Type B pancreatic cell (in vitro differentiated cells): ENCODE measurements around the gene SPAG9. TPM values are rescaled to one million over a fixed set of nuclear protein-coding genes. Genes with fewer than 3 reads are reported as not detected.

Source experiments
- DNase-seq: peaks from one replicate; pipeline ENCODE4 v3.0.0; 2021; ENCODE audit warnings: mixed read lengths; ENCODE audit not compliant: unreplicated experiment; ENCODE audit errors: extremely low spot score
- H3K27ac Mint-ChIP-seq: 2 replicates; pipeline ENCODE4 v1.8.0; 2021; ENCODE audit warnings: mild to moderate bottlenecking, mixed read lengths
- H3K27me3 Mint-ChIP-seq: 2 replicates; pipeline ENCODE4 v1.8.0; 2021; ENCODE audit warnings: mixed read lengths
- H3K36me3 Mint-ChIP-seq: 2 replicates; pipeline ENCODE4 v1.8.0; 2021; ENCODE audit warnings: mixed read lengths
- H3K4me1 Mint-ChIP-seq: one replicate; pipeline ENCODE4 v1.8.0; 2021; ENCODE audit warnings: mixed read lengths; ENCODE audit not compliant: unreplicated experiment
- H3K4me3 Mint-ChIP-seq: 2 replicates; pipeline ENCODE4 v1.8.0; 2021; ENCODE audit warnings: mild to moderate bottlenecking, mixed read lengths
- H3K9me3 Mint-ChIP-seq: 2 replicates; pipeline ENCODE4 v1.8.0; 2021; ENCODE audit warnings: mixed read lengths
- total RNA-seq: library from RNA; stranded (reverse); gene quantifications from 2 replicates; pipeline ENCODE4 v1.2.1, GENCODE V29; 2021; ENCODE audit warnings: low replicate concordance
- TF ChIP-seq, protein P1 (sequence below): fragments of 200-600 bp; sonication (generic); conservative IDR thresholded peaks from 2 replicates; pipeline ENCODE4 v1.5.0; 2021; ENCODE audit warnings: antibody characterized with exemption, mild to moderate bottlenecking

SPAG9 gene
- total RNA-seq, 1 donor from 2014 or later, result 82.9 TPM

DNA sequence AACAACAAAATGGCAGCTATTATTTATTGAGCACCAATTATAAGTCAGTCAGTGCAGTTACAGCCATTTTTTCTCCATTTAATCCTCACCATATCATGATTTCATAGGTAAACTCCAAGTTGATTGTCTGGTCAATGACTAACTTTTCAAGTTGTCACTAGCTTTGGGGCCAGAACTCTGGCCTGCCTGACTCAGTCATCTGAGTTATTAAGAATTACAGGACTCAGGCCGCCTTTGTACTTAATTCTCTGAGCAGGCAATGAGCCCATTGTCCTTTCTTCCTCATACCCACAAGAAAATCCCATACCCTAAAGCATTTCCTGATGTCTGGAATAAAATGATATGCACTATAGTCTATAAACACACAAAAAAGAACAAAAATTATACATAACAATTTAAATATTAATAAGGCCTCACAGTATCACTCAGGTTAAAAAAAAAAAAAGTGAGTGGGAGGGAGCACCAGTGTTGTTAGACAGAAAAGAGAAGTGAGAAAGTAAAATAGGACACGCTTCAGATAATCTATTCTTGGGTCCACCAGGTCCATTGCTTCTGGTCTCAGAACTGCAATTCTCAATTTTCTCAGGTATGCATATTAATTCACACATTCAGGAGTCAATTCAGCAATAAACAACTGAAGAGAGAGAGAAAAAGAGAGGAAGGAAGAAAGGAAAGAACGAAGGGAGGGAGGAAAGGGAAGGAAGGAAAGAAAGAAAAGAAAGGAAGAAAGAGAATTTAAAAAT is 70.2 kb downstream of the SPAG9 start:
- Mint-ChIP-seq H3K4me1 (peaks cover 7% of the 10 kb centered on the region), H3K27me3 (no peaks in the 10 kb centered on the region), H3K27ac (no peak overlapping the region), H3K36me3 (no peaks in the 10 kb centered on the region), H3K9me3 (no peaks in the 10 kb centered on the region), H3K4me3 (no peak overlapping the region)
- TF ChIP-seq, protein P1, sequence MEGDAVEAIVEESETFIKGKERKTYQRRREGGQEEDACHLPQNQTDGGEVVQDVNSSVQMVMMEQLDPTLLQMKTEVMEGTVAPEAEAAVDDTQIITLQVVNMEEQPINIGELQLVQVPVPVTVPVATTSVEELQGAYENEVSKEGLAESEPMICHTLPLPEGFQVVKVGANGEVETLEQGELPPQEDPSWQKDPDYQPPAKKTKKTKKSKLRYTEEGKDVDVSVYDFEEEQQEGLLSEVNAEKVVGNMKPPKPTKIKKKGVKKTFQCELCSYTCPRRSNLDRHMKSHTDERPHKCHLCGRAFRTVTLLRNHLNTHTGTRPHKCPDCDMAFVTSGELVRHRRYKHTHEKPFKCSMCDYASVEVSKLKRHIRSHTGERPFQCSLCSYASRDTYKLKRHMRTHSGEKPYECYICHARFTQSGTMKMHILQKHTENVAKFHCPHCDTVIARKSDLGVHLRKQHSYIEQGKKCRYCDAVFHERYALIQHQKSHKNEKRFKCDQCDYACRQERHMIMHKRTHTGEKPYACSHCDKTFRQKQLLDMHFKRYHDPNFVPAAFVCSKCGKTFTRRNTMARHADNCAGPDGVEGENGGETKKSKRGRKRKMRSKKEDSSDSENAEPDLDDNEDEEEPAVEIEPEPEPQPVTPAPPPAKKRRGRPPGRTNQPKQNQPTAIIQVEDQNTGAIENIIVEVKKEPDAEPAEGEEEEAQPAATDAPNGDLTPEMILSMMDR, result no peak
- DNase-seq, result no peak

DNA sequence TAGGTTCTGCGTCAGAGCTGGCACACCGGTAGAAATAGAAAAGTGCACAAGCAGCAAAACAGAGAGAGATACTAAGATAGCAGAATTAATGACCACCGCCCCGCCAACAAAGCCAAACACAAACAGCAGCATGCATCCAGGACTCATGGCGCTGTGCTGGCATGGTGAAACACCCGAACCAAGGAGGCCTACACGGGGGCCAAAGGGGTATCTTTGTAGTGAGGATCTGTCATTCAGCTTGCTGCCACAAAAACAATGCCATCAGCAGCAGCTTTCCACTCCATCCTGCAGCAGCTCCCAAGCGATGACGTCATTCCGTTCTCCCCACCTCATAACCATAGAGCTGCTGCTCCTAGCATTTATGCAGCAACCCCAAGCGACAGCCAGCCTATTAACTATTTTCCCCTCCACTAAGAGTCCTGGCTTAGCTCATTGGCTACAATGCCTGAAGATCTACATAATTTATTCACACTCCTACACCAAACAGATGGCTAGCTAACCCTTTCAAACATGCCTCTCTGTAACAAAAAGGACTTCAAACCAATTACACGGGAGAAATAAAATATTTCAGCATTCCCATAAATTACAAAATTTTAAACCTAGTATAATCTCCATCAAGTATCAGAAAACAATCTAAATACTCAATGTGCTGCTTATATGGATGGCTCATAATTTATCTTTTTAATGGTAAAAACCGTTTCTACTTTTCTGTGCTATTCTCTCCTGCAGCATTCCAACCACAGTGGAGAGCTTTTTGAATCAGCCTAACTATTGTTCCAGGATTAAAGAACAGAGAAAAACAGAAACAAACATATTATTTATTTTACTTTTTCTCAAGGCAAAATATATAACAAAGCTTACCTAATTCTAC is 73.9 kb downstream of the SPAG9 start:
- TF ChIP-seq, protein P1, result no peak
- no peak overlapping the region for H3K4me3 Mint-ChIP-seq
- no peaks in the 10 kb centered on the region for H3K27me3 Mint-ChIP-seq
- H3K27ac Mint-ChIP-seq, result no peak overlapping the region
- H3K36me3 Mint-ChIP-seq, result no peaks in the 10 kb centered on the region
- DNase-seq, result peak; percentile 76
- H3K9me3 Mint-ChIP-seq, result no peaks in the 10 kb centered on the region
- peaks cover 14% of the 10 kb centered on the region for H3K4me1 Mint-ChIP-seq

DNA sequence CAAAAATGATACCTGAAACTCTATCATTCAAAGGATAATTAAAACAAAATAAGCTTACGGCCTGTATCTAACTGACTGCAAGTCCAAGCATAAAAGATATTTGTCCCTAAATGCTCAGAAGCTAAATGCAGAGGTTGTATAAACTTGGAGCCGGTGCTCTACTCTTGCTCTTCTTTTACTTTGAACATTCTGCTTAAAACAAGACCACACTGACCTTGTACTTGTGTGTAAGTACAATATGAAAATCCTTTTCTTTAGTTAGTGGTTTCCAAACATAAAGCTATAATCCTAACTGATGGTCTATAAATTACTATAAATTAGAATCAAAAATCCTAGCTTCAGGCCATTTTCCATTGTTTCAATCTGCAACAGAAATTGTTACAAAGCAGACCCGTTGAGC is 74.6 kb downstream of the SPAG9 start:
- no peak for DNase-seq
- Mint-ChIP-seq H3K27ac (no peak overlapping the region), H3K4me1 (peaks cover 14% of the 10 kb centered on the region), H3K27me3 (no peaks in the 10 kb centered on the region), H3K4me3 (no peak overlapping the region), H3K36me3 (no peaks in the 10 kb centered on the region), H3K9me3 (no peaks in the 10 kb centered on the region)
- TF ChIP-seq, protein P1, result no peak

DNA sequence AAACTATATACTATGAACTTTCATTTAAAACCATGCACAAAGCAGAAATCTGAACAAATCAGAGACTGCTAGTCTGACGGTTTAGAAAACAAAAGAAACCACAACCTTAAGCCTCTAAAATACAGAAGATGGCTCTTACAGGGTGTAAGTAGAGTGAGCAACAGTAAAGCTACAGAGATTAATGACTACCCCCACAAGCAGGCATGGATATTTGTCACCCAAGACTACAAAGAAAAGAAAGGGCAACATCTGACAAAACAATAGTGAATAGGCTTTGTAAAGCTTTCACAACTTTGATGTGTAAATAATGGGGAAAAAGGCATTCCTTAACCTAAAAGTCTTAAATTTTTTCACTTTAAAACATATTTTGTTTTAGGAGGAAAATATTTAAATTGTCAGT is 75.0 kb downstream of the SPAG9 start:
- Mint-ChIP-seq H3K4me1 (peaks cover 12% of the 10 kb centered on the region), H3K4me3 (no peak overlapping the region), H3K27me3 (no peaks in the 10 kb centered on the region), H3K36me3 (no peaks in the 10 kb centered on the region), H3K27ac (no peak overlapping the region), H3K9me3 (no peaks in the 10 kb centered on the region)
- TF ChIP-seq, protein P1, result no peak
- DNase-seq, result no peak

DNA sequence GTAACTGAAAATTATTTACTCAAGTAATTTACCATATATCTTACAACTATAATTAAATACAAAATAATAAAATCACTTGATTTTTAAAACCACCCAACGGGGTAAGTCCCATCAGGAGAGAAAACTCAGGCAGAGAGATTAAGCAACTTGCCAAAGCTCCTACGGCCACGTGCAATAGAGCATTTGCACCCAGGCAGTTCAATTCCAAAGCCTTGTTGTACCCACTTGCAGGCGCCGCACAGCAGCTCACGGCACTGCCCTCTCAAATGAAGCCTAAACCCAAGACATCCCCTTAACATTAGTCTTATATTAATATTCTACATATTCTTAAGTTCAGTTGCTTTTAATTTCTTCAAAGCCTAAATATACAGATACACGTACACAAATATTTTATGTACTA is 75.7 kb downstream of the SPAG9 start:
- peak overlapping the region; percentile 72 for H3K4me3 Mint-ChIP-seq
- TF ChIP-seq, protein P1, result no peak
- H3K36me3 Mint-ChIP-seq, result no peaks in the 10 kb centered on the region
- H3K27me3 Mint-ChIP-seq, result no peaks in the 10 kb centered on the region
- H3K9me3 Mint-ChIP-seq, result no peaks in the 10 kb centered on the region
- DNase-seq, result no peak
- no peak overlapping the region for H3K27ac Mint-ChIP-seq
- peaks cover 11% of the 10 kb centered on the region for H3K4me1 Mint-ChIP-seq
